OCI-LY1 (cell line): ENCODE measurements around the gene GCK.

Source experiments
- H2AFZ ChIP-seq: fragments of 200-600 bp; sonication (generic), shearing (Covaris generic); 2 replicates; pipeline ENCODE4 v1.6.0; 2014; ENCODE audit warnings: antibody characterized with exemption, mild to moderate bottlenecking, low read length
- H3F3A ChIP-seq: fragments of 200-600 bp; sonication (generic), shearing (Covaris generic); 2 replicates; pipeline ENCODE4 v1.6.0; 2014; ENCODE audit warnings: mild to moderate bottlenecking, antibody characterized with exemption, low read length, moderate library complexity; ENCODE audit not compliant: insufficient read depth
- H3K27ac ChIP-seq: fragments of 200-600 bp; sonication (generic); 2 replicates; pipeline ENCODE4 v1.5.1; 2014; ENCODE audit warnings: low read length, mixed run types, mild to moderate bottlenecking, low read depth; ENCODE audit not compliant: poor library complexity, severe bottlenecking
- H3K27me3 ChIP-seq: fragments of 200-600 bp; sonication (generic); 2 replicates; pipeline ENCODE4 v1.6.0; 2014; ENCODE audit warnings: antibody characterized with exemption, mild to moderate bottlenecking, low read length, moderate library complexity; ENCODE audit not compliant: insufficient read depth
- H3K36me3 ChIP-seq: fragments of 200-600 bp; sonication (generic); 2 replicates; pipeline ENCODE4 v1.6.1; 2014; ENCODE audit warnings: mild to moderate bottlenecking, antibody characterized with exemption, low read length, moderate library complexity, mixed read lengths; ENCODE audit not compliant: insufficient read depth
- H3K4me1 ChIP-seq: fragments of 200-600 bp; sonication (generic); 2 replicates; pipeline ENCODE4 v1.5.1; 2014; ENCODE audit warnings: mild to moderate bottlenecking, low read length, moderate library complexity; ENCODE audit not compliant: insufficient read depth, severe bottlenecking
- H3K4me2 ChIP-seq: fragments of 200-600 bp; sonication (generic), shearing (Covaris generic); 2 replicates; pipeline ENCODE4 v1.6.1; 2014; ENCODE audit warnings: low read length
- H3K4me3 ChIP-seq: fragments of 200-600 bp; sonication (generic); 2 replicates; pipeline ENCODE4 v1.5.1; 2014; ENCODE audit warnings: low read length, low read depth, mild to moderate bottlenecking, mixed read lengths; ENCODE audit not compliant: poor library complexity, severe bottlenecking
- H3K79me2 ChIP-seq: fragments of 200-600 bp; shearing (Covaris generic); 2 replicates; pipeline ENCODE4 v1.6.1; 2016; ENCODE audit warnings: mixed run types, low read length, mixed read lengths; ENCODE audit not compliant: insufficient read depth
- H3K9ac ChIP-seq: fragments of 200-600 bp; sonication (generic), shearing (Covaris generic); 2 replicates; pipeline ENCODE4 v1.6.1; 2014; ENCODE audit warnings: mild to moderate bottlenecking, low read length, mixed read lengths
- H3K9me2 ChIP-seq: fragments of 200-600 bp; sonication (generic), shearing (Covaris generic); 2 replicates; pipeline ENCODE4 v1.6.1; 2014; ENCODE audit warnings: low read depth, mild to moderate bottlenecking, low read length, mixed read lengths
- H3K9me3 ChIP-seq: fragments of 200-600 bp; shearing (Covaris generic); 2 replicates; pipeline ENCODE4 v1.6.1; 2014; ENCODE audit warnings: low read length, mixed read lengths
- H4K20me1 ChIP-seq: fragments of 200-600 bp; sonication (generic), shearing (Covaris generic); 2 replicates; pipeline ENCODE4 v1.6.0; 2016; ENCODE audit warnings: mild to moderate bottlenecking, low read length; ENCODE audit not compliant: insufficient read depth
- CTCF ChIP-seq: fragments of 200-600 bp; sonication (generic), shearing (Covaris generic); IDR thresholded peaks from 2 replicates; pipeline ENCODE4 v1.5.1; 2017; ENCODE audit warnings: mild to moderate bottlenecking, antibody characterized with exemption, low read length, moderate library complexity, mixed read lengths
- EZH2 ChIP-seq: fragments of 200-600 bp; sonication (generic), shearing (Covaris generic); IDR thresholded peaks from 2 replicates; pipeline ENCODE4 v1.8.0; 2017; ENCODE audit warnings: borderline replicate concordance, mixed run types, mild to moderate bottlenecking, antibody characterized with exemption, low read length, moderate library complexity, mixed read lengths

Gene GCK

GRCh38 chr7:44194069-44194468 lies 4.8 kb upstream of the GCK start:
- Histone ChIP-seq H3K36me3 (no peaks in the 10 kb centered on the region; the same call in 1 of the 2 replicates), H3K4me2 (no peak overlapping the region), H3K27ac (no peak overlapping the region), H3K9me3 (no peaks in the 10 kb centered on the region), H3K9ac (no peak overlapping the region), H4K20me1 (no peaks in the 10 kb centered on the region), H3F3A (no peaks in the 10 kb centered on the region), H3K27me3 (peaks cover 7% of the 10 kb centered on the region; the same call in 1 of the 2 replicates), H3K4me1 (no peaks in the 10 kb centered on the region), H3K9me2 (no peaks in the 10 kb centered on the region), H3K4me3 (no peak overlapping the region), H3K79me2 (no peaks in the 10 kb centered on the region), H2AFZ (no peak overlapping the region)
- TF ChIP-seq CTCF (no peak), EZH2 (no peak)

GRCh38 chr7:44193011-44193802 lies 4.0 kb upstream of the GCK start:
- no peaks in the 10 kb centered on the region for H3K4me1 ChIP-seq
- H3K27me3 ChIP-seq, result peaks cover 9% of the 10 kb centered on the region; the same call in 1 of the 2 replicates
- no peaks in the 10 kb centered on the region for H3K9me2 ChIP-seq
- H3F3A ChIP-seq, result no peaks in the 10 kb centered on the region
- no peaks in the 10 kb centered on the region for H4K20me1 ChIP-seq
- H3K9me3 ChIP-seq, result no peaks in the 10 kb centered on the region
- H3K4me2 ChIP-seq, result no peak overlapping the region
- no peak overlapping the region for H3K27ac ChIP-seq
- H3K36me3 ChIP-seq, result no peaks in the 10 kb centered on the region; the same call in 1 of the 2 replicates
- H3K9ac ChIP-seq, result no peak overlapping the region
- H3K79me2 ChIP-seq, result no peaks in the 10 kb centered on the region
- no peak overlapping the region for H2AFZ ChIP-seq
- H3K4me3 ChIP-seq, result no peak overlapping the region
- no peak for TF ChIP-seq EZH2
- TF ChIP-seq CTCF, result no peak

GRCh38 chr7:44191171-44191570 lies 1.9 kb upstream of the GCK start:
- no peak overlapping the region for H3K27ac ChIP-seq
- no peaks in the 10 kb centered on the region for H3K4me1 ChIP-seq
- peaks cover 9% of the 10 kb centered on the region; the same call in 1 of the 2 replicates for H3K27me3 ChIP-seq
- no peak for TF ChIP-seq CTCF
- no peak for TF ChIP-seq EZH2
- H3K79me2 ChIP-seq, result no peaks in the 10 kb centered on the region
- H3K4me3 ChIP-seq, result no peak overlapping the region
- H4K20me1 ChIP-seq, result no peaks in the 10 kb centered on the region
- H3K9me3 ChIP-seq, result no peaks in the 10 kb centered on the region
- no peaks in the 10 kb centered on the region; the same call in 1 of the 2 replicates for H3K36me3 ChIP-seq
- no peak overlapping the region for H2AFZ ChIP-seq
- no peaks in the 10 kb centered on the region for H3F3A ChIP-seq
- H3K9ac ChIP-seq, result no peak overlapping the region
- no peaks in the 10 kb centered on the region for H3K9me2 ChIP-seq
- no peak overlapping the region for H3K4me2 ChIP-seq
